Fibroblast of lung (primary cell): ENCODE data around the gene DHRS2. TPM values are rescaled to one million over a fixed set of nuclear protein-coding genes. Genes with fewer than 3 reads are reported as not detected.

Experiments used
- DNase-seq, 2 donors: peaks; one replicate each; pipeline versions ENCODE4 v3.0.0 to v3.0.0-alpha.2; 2010; ENCODE audit warnings: low read depth in 2 of 2
- H2AFZ ChIP-seq: 2 replicates; pipeline ENCODE4 v1.5.1; 2012; ENCODE audit warnings: low read length, control low read depth, inconsistent platforms
- H3K27ac ChIP-seq: 2 replicates; pipeline ENCODE4 v1.5.1; 2011; ENCODE audit warnings: low read length, control low read depth; ENCODE audit not compliant: insufficient read depth
- H3K27me3 ChIP-seq: 2 replicates; pipeline ENCODE4 v1.5.1; 2011; ENCODE audit warnings: mild to moderate bottlenecking, low read length; ENCODE audit not compliant: control insufficient read depth, insufficient read depth
- H3K36me3 ChIP-seq: 2 replicates; pipeline ENCODE4 v1.5.1; 2011; ENCODE audit warnings: low read length; ENCODE audit not compliant: control insufficient read depth, insufficient read depth
- H3K4me1 ChIP-seq: 2 replicates; pipeline ENCODE4 v1.5.1; 2011; ENCODE audit warnings: low read length; ENCODE audit not compliant: control insufficient read depth, insufficient read depth; ENCODE audit errors: extremely low read depth
- H3K4me2 ChIP-seq: 2 replicates; pipeline ENCODE4 v1.5.1; 2011; ENCODE audit warnings: low read length, control low read depth; ENCODE audit not compliant: insufficient read depth; ENCODE audit errors: extremely low read depth
- H3K4me3 ChIP-seq, 4 experiments: fragments of 200-600 bp in 1 of 4; sonication (generic) in 1 of 4; replicated peaks in 1 of 4; 2 replicates each; pipeline ENCODE4 v1.5.1; 2011 to 2016; ENCODE audit warnings: low read length in 4 of 4, low read depth in 3 of 4, mild to moderate bottlenecking in 3 of 4, control low read depth in 2 of 4, inconsistent platforms in 1 of 4, mixed read lengths in 1 of 4; ENCODE audit not compliant: insufficient read depth in 1 of 4; ENCODE audit errors: control extremely low read depth in 1 of 4
- H3K79me2 ChIP-seq: 2 replicates; pipeline ENCODE4 v1.5.1; 2012; ENCODE audit warnings: mild to moderate bottlenecking, low read length, inconsistent platforms; ENCODE audit not compliant: control insufficient read depth, insufficient read depth
- H3K9ac ChIP-seq: 2 replicates; pipeline ENCODE4 v1.5.1; 2011; ENCODE audit warnings: mild to moderate bottlenecking, low read length, control low read depth; ENCODE audit not compliant: insufficient read depth
- H3K9me3 ChIP-seq: 2 replicates; pipeline ENCODE4 v1.5.1; 2012; ENCODE audit warnings: low read depth, low read length; ENCODE audit not compliant: control insufficient read depth, insufficient read depth
- H4K20me1 ChIP-seq: 2 replicates; pipeline ENCODE4 v1.5.1; 2011; ENCODE audit warnings: low read length; ENCODE audit not compliant: control insufficient read depth, insufficient read depth; ENCODE audit errors: extremely low read depth
- CTCF ChIP-seq, 2 donors: IDR thresholded peaks in 1 of 2; conservative IDR thresholded peaks in 1 of 2; 1 replicate in 1 of 2; 2 replicates in 1 of 2; pipeline ENCODE4 v1.5.1; 2011 to 2012; ENCODE audit warnings: low read length in 2 of 2, control low read depth in 1 of 2, inconsistent platforms in 1 of 2, low read depth in 1 of 2, mild to moderate bottlenecking in 1 of 2
- EZH2 ChIP-seq: IDR thresholded peaks from 2 replicates; pipeline ENCODE4 v1.5.1; 2012; ENCODE audit warnings: low read length, control low read depth, mild to moderate bottlenecking; ENCODE audit errors: missing control alignments
- polyA plus RNA-seq, 2 donors: library from polyadenylated mRNA; depleted of rRNA in 1 of 2; stranded (reverse) in 1 of 2; unstranded in 1 of 2; fragments of >200 nt; gene quantifications; 2 replicates each; pipeline ENCODE4 v1.2.1, GENCODE V29; 2011 to 2012; ENCODE audit warnings: missing spikeins in 1 of 2
- total RNA-seq: library from RNA; depleted of rRNA; stranded (reverse); fragments of >200 nt; gene quantifications from 2 replicates; pipeline ENCODE4 v1.2.1, GENCODE V29; 2014

Gene DHRS2
- total and polyA plus RNA-seq, 2 donors (not counting 1 experiment from before 2014, with no cell fraction given) = 0.02 TPM; not detected in 1

- no peak overlapping the region for H3K27ac ChIP-seq
- no peaks in the 10 kb centered on the region for H3K36me3 ChIP-seq
- no peaks in the 10 kb centered on the region for H3K79me2 ChIP-seq
- H3K9me3 ChIP-seq = no peaks in the 10 kb centered on the region
- DNase-seq = no peak
- no peak overlapping the region for H3K4me2 ChIP-seq
- no peak overlapping the region for H2AFZ ChIP-seq
- no peak overlapping the region for H3K9ac ChIP-seq
- TF ChIP-seq CTCF (conservative IDR thresholded peaks at IDR 0.05 in 1 of 2, IDR thresholded peaks at IDR 0.05 in 1 of 2; ENCODE audit: low read depth in 1 of 2, low read length in 2 of 2) (no peak), EZH2 (no peak)
- H3K4me3 ChIP-seq = no peak overlapping the region
- H3K4me1 ChIP-seq = no peaks in the 10 kb centered on the region
- H4K20me1 ChIP-seq = no peaks in the 10 kb centered on the region
- no peaks in the 10 kb centered on the region for H3K27me3 ChIP-seq
Observed at GRCh38 chr14:23660290-23661226, 24.4 kb downstream of the DHRS2 start.

- no peak overlapping the region for H2AFZ ChIP-seq
- no peak overlapping the region for H3K4me3 ChIP-seq
- H3K9ac ChIP-seq = no peak overlapping the region
- no peaks in the 10 kb centered on the region for H3K9me3 ChIP-seq
- no peaks in the 10 kb centered on the region for H3K36me3 ChIP-seq
- no peak for DNase-seq
- H3K4me2 ChIP-seq = no peak overlapping the region
- H3K4me1 ChIP-seq = no peaks in the 10 kb centered on the region
- H4K20me1 ChIP-seq = no peaks in the 10 kb centered on the region
- no peak overlapping the region for H3K27ac ChIP-seq
- TF ChIP-seq EZH2 = no peak
- TF ChIP-seq CTCF (conservative IDR thresholded peaks at IDR 0.05 in 1 of 2, IDR thresholded peaks at IDR 0.05 in 1 of 2; ENCODE audit: low read depth in 1 of 2, low read length in 2 of 2) = no peak
- H3K27me3 ChIP-seq = no peaks in the 10 kb centered on the region
- H3K79me2 ChIP-seq = no peaks in the 10 kb centered on the region
Observed at GRCh38 chr14:23661542-23661941, 25.4 kb downstream of the DHRS2 start.

DNA sequence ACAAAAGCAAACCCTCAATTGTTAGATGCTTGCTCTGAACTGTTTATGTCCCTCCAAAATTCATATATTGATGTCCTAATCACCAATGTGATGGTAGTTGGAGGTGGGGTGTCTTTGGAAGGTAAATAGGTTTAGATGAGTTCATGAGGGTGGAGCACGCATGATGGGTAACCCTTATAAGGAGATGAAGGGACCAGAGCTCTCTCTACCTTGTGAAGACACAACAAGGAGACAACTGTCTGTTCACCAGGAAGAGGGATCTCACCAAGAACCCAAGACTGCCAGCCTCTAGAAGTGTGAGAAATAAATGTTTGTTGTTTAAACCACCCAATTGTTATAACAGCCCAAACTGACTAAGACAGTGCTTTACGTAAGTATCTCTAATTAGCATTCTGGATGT is 27.0 kb downstream of the DHRS2 start:
- no peak overlapping the region for H3K27ac ChIP-seq
- no peak overlapping the region for H3K9ac ChIP-seq
- no peak overlapping the region for H3K4me3 ChIP-seq
- H4K20me1 ChIP-seq = no peaks in the 10 kb centered on the region
- H3K27me3 ChIP-seq = no peaks in the 10 kb centered on the region
- no peaks in the 10 kb centered on the region for H3K79me2 ChIP-seq
- DNase-seq = no peak
- TF ChIP-seq EZH2 (no peak), CTCF (conservative IDR thresholded peaks at IDR 0.05 in 1 of 2, IDR thresholded peaks at IDR 0.05 in 1 of 2; ENCODE audit: low read depth in 1 of 2, low read length in 2 of 2) (no peak)
- H3K4me1 ChIP-seq = no peaks in the 10 kb centered on the region
- H3K36me3 ChIP-seq = no peaks in the 10 kb centered on the region
- H3K9me3 ChIP-seq = no peaks in the 10 kb centered on the region
- no peak overlapping the region for H2AFZ ChIP-seq
- no peak overlapping the region for H3K4me2 ChIP-seq
